ENCODE results near the gene JMY.
A peak's percentile ranks its signal among the peaks of the same experiment; 100 is the strongest.

JMY gene, protein sequence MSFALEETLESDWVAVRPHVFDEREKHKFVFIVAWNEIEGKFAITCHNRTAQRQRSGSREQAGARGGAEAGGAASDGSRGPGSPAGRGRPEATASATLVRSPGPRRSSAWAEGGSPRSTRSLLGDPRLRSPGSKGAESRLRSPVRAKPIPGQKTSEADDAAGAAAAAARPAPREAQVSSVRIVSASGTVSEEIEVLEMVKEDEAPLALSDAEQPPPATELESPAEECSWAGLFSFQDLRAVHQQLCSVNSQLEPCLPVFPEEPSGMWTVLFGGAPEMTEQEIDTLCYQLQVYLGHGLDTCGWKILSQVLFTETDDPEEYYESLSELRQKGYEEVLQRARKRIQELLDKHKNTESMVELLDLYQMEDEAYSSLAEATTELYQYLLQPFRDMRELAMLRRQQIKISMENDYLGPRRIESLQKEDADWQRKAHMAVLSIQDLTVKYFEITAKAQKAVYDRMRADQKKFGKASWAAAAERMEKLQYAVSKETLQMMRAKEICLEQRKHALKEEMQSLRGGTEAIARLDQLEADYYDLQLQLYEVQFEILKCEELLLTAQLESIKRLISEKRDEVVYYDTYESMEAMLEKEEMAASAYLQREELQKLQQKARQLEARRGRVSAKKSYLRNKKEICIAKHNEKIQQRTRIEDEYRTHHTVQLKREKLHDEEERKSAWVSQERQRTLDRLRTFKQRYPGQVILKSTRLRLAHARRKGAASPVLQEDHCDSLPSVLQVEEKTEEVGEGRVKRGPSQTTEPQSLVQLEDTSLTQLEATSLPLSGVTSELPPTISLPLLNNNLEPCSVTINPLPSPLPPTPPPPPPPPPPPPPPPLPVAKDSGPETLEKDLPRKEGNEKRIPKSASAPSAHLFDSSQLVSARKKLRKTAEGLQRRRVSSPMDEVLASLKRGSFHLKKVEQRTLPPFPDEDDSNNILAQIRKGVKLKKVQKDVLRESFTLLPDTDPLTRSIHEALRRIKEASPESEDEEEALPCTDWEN
- 102 to 410 reads per million in 2 donors for total RNA-seq

- peak; percentile 84 for DNase-seq
These were observed at the start of gene JMY for GRCh38 chr5:79235634-79236361. JMY (plus strand) TSS chr5:79236131; CDS start chr5:79236651, 520 bp downstream.

GRCh38 chr5:79186455-79186854 lies 49.5 kb upstream of the JMY start:
- DNase-seq: no peak

DNA sequence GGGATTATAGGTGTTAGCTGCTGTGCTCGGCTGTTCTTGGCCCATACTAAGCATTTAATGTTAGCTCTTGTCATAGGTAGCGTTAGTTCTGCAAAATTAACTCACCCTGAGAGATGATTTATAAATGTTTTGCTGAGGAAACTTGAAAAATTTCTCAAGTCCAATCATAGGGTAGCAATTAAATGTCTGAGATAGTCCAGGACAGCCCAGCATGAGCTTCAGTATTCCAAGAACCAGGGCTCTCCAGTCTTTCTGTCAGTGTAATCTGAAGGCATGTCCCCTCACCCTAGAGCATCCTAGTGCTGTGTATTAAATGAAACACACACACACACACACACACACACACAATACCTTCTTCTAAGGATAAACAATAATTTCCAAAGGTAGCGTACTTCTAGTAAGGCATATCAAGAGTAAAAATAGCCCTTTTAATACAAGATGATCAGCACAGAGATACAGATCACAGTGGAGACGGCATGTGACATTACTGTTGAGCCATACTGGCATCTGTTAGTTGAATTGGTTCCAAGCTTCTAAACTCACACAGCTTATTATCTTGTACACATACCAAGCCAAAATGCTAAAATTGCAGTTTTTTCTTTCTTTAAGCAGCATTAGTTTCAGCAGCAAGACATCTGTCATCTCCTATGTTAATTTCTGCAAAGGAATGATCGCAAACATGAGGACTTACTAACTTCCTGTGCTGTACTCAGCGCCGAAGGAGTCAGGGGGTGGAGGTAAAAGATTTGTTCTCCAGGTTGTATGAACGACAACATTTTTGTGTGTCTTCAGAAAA lies 46.3 kb upstream of the JMY start:
- DNase-seq: no peak

DNA sequence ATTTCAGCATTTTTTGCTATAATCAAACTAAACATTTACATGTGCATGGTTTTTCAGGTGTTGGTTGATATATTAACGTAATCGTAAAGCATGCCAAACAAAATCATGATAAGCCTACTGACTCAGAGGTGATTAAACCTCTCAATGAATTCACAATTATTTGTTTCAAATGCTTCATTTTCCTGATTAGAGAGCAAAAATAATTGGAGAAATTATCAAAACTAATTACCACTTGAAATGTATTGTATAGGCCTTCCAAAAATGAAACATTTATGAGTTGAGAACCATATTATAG lies 45.7 kb upstream of the JMY start:
- no peak for DNase-seq

GRCh38 chr5:79191457-79191856 lies 44.5 kb upstream of the JMY start:
- DNase-seq: no peak

- no peak for DNase-seq
These were observed 42.3 kb upstream of the JMY start for GRCh38 chr5:79193643-79194042.

DNA sequence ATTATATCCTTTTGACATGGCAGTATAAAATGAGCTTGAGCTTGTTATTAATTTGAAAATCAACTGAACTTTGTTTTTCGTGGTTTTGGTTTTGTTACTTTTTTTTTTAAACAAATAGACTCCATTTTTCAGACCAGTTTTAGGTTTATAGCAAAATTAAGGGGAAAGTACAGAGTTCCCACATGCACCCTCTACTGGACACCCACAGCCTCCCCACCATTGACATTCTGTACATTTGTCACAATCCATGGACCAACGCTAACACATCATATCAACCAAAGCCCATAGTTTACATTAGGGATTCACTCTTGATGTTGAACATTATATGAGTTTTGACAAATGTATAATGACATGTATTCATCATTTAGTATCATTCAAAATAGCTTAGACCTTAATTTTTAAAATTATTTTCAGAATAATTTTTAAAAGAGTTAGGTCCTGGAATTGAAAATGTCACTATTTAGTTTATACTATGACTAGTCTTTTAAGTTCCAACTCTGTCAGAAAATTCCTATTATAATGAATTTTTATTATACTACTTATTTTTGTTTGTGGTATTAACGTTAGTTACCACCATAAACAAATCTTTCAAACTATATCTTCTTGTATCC lies 35.3 kb upstream of the JMY start:
- no peak for DNase-seq

DNA sequence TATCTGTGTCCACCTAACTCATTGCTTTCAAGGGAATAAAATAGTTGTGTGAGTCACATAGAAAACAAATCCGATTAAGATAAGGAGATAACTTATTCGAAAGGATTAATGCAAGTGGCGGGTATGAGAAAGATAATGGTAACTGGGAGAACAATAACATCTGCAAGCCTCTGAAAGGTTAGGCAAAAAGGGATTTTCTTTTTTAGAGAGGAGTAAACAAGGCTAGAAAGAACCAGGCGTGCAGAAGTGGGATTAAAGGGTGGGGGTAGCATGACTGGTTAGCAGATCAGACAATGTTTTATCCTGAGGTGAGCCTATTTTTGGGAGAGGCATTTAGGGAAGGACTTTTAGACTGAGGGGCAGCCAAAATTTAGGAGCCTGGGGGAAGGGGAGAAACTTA lies 34.7 kb upstream of the JMY start:
- no peak for DNase-seq

DNA sequence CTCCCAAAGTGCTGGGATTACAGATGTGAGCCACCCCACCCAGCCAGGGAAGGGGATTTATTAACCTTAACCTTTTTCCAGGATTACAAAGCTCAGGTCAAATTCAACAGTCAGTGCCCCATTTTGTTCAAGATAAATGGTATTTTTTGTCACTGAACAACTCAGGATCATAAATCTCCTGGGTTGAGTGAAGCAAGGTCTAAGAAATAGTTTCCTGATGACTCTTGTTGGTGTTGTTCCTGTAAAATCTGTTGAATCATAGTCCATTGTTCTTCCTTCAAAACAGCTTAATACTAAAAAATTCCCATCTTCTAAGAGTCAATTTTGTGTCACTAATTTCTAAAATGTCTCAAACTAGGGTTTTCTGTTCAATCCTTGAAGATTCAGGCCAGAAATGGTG lies 33.9 kb upstream of the JMY start:
- DNase-seq: no peak

- no peak for DNase-seq
These were observed 30.0 kb upstream of the JMY start for GRCh38 chr5:79205965-79206364.

- no peak for DNase-seq
These were observed 29.4 kb upstream of the JMY start for GRCh38 chr5:79206541-79206940.

GRCh38 chr5:79209505-79209904 lies 26.4 kb upstream of the JMY start:
- no peak for DNase-seq

DNA sequence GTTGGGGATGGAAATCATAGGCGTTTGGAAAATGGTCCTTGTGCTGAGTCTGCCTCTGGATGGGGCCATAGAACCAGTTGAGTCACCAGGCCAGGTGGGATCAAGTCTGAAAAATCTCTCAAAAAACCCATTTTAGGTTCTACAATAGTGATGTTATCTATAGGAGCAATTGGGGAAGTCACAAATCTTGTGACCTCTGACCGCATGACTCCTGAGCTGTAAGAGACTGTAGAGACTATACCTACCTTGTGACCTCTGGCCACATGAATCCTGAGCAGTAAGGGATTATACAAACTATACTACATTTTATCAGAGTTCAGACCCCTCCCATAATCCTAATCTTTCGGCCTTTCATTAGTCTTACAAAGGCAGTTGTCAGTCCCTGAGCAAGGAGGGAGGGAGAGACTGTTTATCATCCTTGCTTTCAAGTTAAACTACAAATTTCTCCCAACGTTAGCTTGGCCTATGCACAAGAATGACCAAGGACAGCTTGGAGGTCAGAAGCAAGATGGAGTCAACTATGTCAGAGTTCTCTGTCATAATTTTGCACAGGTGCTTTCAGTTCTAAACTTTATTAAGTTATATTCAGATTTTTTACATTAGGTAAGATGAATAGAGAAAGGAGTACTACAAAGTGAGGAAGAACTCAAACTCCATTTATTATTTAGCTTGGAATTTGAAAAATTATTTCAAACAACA lies 11.5 kb upstream of the JMY start:
- DNase-seq: no peak

DNA sequence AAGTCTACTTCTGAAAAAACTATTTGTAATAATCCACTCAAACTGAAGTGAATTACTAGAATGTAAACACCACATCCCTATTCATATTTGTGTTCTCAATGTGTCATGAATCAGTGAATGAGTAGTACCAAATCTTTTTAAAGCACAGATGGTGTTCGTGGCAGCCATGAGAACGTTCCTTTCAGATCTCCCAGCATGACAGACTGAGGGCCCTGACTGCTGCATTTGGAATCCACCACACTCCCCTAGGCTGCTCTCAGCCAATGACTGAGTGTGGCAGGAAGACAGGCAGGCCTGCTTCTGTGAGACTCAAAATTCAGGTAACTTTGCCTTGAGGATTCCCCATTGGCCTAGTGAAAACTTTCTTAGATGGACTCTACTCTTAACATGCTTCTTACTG lies 10.9 kb upstream of the JMY start:
- DNase-seq: no peak

GRCh38 chr5:79225441-79225840 lies 10.5 kb upstream of the JMY start:
- no peak for DNase-seq

DNA sequence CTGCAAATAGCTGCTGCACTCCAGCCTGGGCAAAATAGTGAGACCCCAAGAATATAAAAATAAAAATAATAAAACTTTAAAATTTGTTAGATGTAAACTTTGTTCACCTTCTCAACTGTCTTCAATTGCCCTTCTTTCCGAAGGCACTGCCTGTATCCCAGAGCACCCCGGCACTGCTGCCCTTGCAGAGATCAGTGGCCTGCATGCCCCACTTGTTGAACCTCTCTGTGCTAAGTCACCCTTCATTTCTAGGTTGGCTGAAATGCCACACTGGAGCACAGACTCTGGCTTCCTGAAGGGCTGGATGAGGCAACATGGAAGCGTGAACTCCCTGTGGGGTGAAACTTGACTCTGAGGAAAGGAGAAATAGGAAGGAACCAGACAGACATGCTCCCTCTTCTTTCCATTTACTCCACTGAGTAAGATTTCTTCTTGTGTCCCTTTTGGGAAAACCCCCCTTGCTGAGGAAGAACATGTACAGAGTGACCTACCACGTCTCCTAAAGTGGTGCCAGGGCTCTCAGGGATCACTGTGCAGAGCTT lies 8.4 kb upstream of the JMY start:
- DNase-seq: no peak

DNA sequence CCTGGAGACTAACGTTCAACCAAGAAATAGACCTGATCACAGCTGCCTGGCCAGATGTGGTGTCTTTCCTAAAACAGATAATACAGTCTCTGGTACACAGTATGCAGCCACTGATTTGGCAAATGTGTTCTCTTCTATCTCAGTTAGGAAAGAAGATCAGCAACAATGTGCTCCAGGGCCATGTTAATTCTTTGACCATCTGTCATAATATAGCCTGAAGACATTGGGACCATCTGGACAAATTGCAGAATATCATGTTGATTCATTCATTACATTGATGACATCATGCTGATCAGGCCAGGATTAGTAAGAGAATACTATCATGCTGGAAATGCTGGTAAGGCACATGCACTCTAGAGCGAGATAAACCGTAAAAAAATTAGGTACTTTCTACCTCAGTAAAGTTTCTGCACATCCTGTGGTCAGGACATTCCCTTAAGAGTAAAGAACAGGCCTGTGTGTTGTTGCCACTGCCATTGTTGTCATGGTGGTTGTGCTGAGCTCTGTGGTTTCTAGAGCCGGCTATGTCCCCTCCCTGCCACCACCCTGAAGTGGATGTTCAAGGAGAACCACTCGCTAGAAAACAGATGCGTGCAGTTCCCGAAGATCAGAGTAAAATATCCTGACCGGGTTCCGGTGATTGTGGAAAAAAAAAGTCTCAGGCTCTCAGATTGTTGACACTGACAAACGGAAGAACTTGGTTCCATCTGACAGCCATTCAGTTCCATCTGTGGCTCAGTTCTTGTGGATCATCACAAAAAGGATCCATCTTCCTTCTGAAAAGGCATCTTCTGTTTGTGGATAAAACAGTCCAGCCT lies 6.4 kb upstream of the JMY start:
- DNase-seq: peak; percentile 7

DNA sequence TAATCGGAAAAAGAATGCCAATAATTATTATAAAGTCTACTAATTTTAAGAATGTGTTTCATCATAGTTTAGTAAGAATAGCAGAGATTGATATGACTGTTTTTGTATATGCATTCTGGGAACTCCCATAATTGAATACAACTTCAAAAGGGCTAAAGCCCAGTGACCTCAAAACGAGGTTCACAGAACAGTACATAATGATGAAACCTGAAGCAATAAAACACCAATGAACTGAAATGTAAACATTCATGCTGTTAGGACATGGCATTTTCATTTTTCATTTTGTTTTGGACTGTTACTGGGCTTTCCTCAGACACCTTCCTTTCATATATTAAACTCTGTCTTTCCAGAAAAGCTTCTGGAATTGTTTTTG lies 684 bp upstream of the JMY start:
- DNase-seq: no peak

DNA sequence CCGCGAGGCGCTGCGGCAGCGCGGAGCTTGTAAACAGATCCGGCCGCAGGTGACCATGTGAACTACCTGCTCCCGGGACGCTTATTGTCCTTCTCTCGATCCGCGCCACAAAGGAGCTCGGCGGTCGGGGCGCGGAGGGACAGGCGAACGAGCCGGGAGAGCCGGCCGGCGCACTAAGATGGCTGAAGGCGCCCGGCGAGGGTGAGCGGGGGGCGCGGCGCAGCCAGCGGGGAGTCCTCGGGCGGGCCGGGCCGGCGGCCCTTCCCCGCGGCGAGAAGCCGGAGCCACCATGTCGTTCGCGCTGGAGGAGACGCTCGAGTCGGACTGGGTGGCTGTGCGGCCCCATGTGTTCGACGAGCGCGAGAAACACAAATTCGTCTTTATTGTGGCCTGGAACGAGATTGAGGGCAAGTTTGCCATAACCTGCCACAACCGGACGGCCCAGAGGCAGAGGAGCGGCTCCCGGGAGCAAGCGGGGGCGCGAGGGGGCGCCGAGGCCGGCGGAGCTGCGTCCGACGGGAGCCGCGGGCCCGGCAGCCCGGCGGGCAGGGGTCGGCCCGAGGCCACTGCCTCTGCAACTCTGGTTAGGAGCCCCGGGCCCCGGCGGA lies 535 bp downstream of the JMY start:
- DNase-seq: peak; percentile 21
